ENCODE results near the gene TNS1. TPM values are rescaled to one million over a fixed set of nuclear protein-coding genes. Genes with fewer than 3 reads are reported as not detected.
A peak's percentile ranks its signal among the peaks of the same experiment; 100 is the strongest.

TNS1 gene
- total RNA-seq, 1 experiment from 2014 or later: 6.2 TPM

DNA sequence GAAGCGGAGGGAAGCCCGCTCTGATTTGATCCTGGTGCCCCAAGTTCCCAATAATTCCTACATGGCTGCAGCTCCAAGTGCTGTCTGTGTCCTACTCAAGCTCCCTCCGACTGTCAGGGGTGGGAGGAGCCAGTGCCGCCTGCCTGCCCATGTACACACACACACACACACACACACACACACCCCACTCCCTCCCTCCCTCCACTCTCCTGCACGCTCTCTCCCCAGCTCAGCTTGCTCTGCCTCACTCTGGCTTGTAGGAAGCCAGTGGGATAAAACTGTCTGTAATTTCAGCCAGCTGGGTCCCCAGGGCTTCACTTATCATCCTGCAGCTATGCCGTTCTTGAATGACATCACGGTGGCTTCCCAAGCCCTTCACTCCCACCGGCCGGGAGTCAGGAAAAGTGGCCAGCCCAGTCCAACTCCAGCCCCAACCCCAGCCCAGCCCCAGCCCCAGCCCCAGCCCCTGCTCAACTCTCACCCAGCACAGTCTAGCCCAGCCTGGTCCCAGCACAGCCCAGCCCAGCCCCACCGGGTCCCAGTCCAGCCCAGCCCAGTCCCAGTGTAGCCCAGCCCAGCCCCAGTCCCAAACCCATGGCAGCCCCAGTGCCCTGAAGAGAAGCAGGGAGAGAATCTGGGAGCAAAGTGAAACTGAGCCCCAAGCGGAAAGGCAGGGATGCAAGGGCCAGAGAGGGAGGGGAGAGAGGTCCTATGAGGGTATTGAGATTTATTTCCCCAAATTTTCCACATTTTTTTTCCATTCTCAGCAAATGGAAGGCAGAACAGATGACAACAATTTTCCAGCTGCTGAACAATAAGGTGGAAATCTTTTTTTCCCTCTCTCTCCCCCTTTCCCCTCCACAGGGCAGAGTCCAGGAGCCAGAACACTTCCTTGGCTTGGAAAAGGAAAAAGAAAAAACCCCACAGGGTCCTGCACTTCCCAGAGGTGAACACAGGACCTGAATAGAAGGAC, 144.0 kb downstream of the TNS1 start:
- Histone ChIP-seq H3K4me3 (replicated peaks in 1 of 2; ENCODE audit: low read depth in 1 of 2, low read length in 2 of 2) (no peak overlapping the region), H3K27ac (ENCODE audit: low read depth, low read length) (no peak overlapping the region), H3K27me3 (ENCODE audit: insufficient read depth, low read length) (no peaks in the 10 kb centered on the region), H4K20me1 (ENCODE audit: insufficient read depth) (no peaks in the 10 kb centered on the region), H3K79me2 (ENCODE audit: insufficient read depth, low read length) (no peaks in the 10 kb centered on the region), H3K4me2 (ENCODE audit: low read length) (no peak overlapping the region), H3K4me1 (ENCODE audit: control insufficient read depth in 1 of 2, insufficient read depth in 2 of 2, low read length in 2 of 2) (peaks cover 0 to 2% of the 10 kb centered on the region in 2 experiments; a peak in 3 of 4 replicates), H3K36me3 (ENCODE audit: control insufficient read depth in 1 of 2, insufficient read depth in 2 of 2, low read length in 2 of 2) (no peaks in the 10 kb centered on the region), H3K9me2 (ENCODE audit: insufficient read depth) (no peaks in the 10 kb centered on the region), H3K9ac (ENCODE audit: low read length) (no peak overlapping the region), H3K9me3 (ENCODE audit: control insufficient read depth in 1 of 2, insufficient read depth in 1 of 2, low read depth in 1 of 2, low read length in 2 of 2) (no peaks in the 10 kb centered on the region), H2AFZ (ENCODE audit: low read depth, low read length, poor library complexity, severe bottlenecking) (no peak overlapping the region)
- TF ChIP-seq ATF3 (IDR thresholded peaks at IDR 0.05): no peak
- TF ChIP-seq POLR2AphosphoS5 (IDR thresholded peaks at IDR 0.05; ENCODE audit: low read depth, low read length): no peak
- TF ChIP-seq ZNF274 (IDR thresholded peaks at IDR 0.05; ENCODE audit: low read depth, low read length): no peak
- TF ChIP-seq ELF1 (IDR thresholded peaks at IDR 0.05; ENCODE audit: borderline replicate concordance, low read depth): no peak
- no peak for TF ChIP-seq CBX3 (IDR thresholded peaks at IDR 0.05; ENCODE audit: low read depth)
- no peak for TF ChIP-seq EZH2phosphoT487 (IDR thresholded peaks at IDR 0.05; ENCODE audit: borderline replicate concordance)
- no peak for TF ChIP-seq EZH2 (IDR thresholded peaks at IDR 0.05)
- TF ChIP-seq RAD21 (IDR thresholded peaks at IDR 0.05; ENCODE audit: low read depth): no peak
- TF ChIP-seq SRF (IDR thresholded peaks at IDR 0.05; ENCODE audit: low read depth): no peak
- TF ChIP-seq SIN3A (IDR thresholded peaks at IDR 0.05; ENCODE audit: low read depth): no peak
- TF ChIP-seq YY1 (IDR thresholded peaks at IDR 0.05; ENCODE audit: extremely low read depth, insufficient replicate concordance, low read depth, low read length): no peak
- TF ChIP-seq, protein P1, sequence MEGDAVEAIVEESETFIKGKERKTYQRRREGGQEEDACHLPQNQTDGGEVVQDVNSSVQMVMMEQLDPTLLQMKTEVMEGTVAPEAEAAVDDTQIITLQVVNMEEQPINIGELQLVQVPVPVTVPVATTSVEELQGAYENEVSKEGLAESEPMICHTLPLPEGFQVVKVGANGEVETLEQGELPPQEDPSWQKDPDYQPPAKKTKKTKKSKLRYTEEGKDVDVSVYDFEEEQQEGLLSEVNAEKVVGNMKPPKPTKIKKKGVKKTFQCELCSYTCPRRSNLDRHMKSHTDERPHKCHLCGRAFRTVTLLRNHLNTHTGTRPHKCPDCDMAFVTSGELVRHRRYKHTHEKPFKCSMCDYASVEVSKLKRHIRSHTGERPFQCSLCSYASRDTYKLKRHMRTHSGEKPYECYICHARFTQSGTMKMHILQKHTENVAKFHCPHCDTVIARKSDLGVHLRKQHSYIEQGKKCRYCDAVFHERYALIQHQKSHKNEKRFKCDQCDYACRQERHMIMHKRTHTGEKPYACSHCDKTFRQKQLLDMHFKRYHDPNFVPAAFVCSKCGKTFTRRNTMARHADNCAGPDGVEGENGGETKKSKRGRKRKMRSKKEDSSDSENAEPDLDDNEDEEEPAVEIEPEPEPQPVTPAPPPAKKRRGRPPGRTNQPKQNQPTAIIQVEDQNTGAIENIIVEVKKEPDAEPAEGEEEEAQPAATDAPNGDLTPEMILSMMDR (IDR thresholded peaks at IDR 0.05 in 2 of 3, conservative IDR thresholded peaks at IDR 0.05 in 1 of 3; ENCODE audit: borderline replicate concordance in 1 of 3, insufficient read depth in 1 of 3, low read depth in 2 of 3, low read length in 2 of 3): no peak
- TF ChIP-seq POLR2A (IDR thresholded peaks at IDR 0.05; ENCODE audit: borderline replicate concordance, extremely low read depth, insufficient read depth, insufficient read length): no peak
- no peak for TF ChIP-seq ZBTB33 (IDR thresholded peaks at IDR 0.05; ENCODE audit: extremely low read depth, insufficient replicate concordance, low read length)
- no peak for TF ChIP-seq MAX (IDR thresholded peaks at IDR 0.05)
- DNase-seq (ENCODE audit: low read depth, low spot score) (no peak), ATAC-seq (peak; percentile 64)
- BruUV-seq (replicated peaks): no TSS peak
- intact Hi-C loops (cut with micrococcal nuclease): no loop called here
- RAD21 ChIA-PET (ENCODE audit: low non-redundant PET in 1 of 2, low total read pairs in 2 of 2, uncharacterized antibody in 2 of 2, unreplicated experiment in 2 of 2): no interaction called here
- POLR2A ChIA-PET: no interaction called here
- CTCF ChIA-PET: no interaction called here

Measured in HCT116 (cell line).